ENCODE data around the gene RXRB.
"Not testable (repeated sequence)": the region's sequence is repeated elsewhere in the genome, so short reads cannot be mapped to it uniquely, and the experiment has no call there.

The RXRB gene

DNA sequence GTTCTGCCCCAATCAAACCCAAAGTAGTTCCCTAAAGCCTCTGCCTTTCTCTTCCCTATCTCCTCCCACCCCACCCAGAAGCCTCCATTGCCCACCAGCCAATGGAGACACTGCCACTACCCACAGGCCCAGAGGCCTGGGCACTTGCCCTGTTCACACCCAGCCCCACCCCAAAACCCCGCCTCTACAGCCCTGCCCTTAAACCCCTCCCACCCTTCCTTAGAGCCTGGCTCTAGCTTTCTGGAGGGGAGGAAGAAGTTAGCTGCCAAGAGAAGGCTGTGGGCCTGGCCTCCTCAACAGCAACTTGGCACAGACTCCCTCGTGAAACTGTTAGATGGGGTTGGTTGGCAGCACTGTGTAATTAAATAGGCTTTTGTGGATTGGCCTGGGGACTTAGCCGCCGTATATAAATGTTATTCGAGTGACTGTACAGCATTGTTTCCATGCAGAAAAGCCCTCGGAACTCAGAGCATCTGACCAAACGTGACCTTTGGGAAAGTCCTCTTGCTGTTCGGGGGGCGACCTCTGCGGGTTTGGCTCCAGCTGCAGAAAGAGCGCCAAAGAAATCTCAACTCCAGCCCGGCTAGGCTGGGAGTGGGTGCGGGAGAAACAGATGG lies 39.6 kb downstream of the RXRB start:
- peak; percentile 29 for DNase-seq

GRCh38 chr6:33160096-33160495 lies 40.4 kb downstream of the RXRB start:
- DNase-seq = no peak

DNA sequence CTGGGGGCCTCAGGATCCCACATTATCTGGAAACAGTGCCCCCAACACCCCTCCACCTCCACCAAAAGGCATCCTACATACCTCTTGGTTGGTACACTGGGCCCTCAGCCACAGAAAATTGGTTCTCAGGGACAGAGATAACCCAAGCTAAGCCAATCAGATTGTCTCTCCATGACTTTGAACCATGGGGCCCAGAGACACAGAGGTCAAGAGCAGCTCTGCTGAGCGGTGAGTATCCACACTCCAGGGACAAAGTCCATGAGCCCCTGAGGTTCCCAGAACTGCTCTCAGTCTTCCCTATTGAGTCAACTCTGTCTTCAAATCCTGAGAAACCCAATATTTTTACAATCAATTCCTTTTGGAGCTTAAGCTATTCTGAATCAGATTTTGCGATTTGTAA lies 43.5 kb downstream of the RXRB start:
- no peak for DNase-seq

DNA sequence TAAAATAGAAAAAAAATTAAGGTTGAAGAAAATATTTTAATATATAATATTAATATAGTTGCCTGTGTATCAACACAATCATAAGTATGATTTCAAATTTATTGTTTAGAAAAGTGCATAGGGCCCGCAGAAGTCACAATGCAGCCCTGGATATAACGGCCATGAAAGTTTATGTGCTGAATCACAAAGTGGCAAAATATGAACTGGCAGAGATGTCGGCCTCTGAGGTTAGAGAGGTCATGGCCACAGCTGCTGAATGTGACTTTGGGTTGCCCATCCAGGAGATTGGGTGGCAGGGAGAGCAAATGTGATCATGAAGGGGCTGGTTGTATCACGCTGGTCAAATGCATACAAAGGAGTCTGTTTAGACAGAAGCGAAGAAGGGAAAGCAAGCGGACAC lies 43.9 kb downstream of the RXRB start:
- DNase-seq = no peak

DNA sequence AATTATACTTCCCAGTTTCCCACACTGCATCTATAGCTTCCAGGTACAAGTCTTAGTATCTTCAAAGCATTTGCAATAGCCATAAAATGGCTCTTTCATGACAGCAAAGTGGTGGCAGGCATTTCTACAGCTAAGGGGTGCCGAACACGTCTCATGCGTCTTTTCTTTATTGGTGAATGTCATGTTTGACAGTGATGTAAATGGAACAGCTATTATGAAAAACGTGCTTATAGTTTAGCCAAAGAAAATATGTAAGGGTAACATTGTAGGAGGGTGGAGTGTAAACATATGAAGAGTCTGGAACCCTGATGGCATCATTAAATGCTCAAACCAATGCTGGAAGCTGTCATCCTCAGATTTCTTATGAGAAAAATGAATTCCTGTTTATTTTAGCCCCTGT lies 46.1 kb downstream of the RXRB start:
- no peak for DNase-seq

DNA sequence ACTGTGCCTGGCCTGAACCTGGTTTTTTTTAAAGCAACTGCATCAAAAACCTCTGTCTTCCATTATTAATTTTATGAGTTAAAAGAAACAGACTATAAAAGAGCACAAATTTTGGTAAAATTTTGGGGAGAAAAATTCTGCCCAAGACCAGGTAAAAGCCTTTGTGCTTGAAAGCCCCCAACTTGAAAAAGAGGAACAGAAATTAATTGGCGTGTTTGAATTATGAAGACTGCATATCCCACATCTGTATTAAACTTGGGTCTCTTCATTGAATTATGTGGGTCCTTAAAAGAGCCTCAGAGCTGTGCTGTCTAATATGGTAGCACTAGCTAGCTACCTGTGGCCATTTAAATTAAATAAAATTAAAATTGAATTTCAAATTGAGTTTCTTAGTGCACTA lies 49.4 kb downstream of the RXRB start:
- no peak for DNase-seq

DNA sequence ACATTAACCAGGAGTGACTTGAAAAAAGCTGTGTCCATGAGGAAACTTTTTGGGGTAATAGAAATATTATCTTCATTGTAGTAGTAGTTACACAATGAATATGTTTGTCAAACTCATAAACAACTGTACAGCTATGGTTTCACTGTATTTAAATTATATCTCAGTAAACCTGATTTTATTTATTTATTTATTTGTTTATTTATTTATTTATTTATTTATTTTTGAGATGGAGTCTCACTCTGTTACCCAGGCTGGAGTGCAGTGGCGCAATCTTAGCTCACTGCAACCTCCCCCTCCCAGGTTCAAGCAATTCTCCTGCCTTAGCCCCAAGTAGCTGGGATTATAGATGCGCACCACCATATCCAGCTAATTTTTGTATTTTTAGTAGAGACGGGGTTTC lies 49.9 kb downstream of the RXRB start:
- DNase-seq = not testable (repeated sequence)

DNA sequence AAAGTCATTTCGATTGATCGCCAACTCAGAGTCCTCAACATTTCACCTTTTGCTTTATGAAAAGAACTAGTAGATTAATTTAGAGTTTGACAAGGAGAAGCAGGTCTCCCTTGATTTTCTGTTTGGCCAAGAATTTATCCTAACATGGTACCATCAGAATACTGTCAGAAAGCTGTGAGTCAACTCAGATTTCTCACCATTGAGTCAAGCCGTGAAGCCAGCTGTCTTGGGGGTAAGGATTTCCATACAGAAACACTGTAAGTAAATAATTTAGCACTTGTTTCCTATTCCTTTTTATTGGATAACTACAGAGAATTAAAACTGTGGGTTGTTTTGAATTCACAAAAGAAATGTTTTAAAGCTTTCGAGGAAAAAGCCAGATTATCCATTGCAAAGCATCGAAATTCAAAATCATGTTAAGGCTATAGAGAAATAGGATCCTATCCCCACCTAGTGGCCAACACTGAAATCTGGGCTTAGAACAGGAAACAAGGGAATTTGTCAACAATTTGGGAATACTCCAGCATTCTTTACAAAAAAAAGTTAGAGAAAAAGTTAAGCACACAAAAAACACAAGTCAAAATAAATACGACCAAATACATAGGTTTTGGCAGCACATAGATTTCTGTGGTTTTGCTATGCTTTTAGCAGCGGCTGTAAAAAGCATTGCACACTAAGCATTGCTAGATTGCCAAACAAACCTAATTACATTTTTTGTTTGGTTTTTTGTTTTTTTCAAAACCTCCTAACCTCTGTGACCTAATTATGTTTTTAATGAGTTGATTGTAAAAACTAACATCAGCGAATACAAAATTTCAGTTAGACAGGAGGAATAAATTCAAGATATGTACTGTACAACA lies 52.4 kb downstream of the RXRB start:
- no peak for DNase-seq

GRCh38 chr6:33144373-33144772 lies 56.1 kb downstream of the RXRB start:
- DNase-seq = no peak

Measured in amniotic stem cell (primary cell).